Stimulated activated CD8-positive, alpha-beta memory T cell treated with anti-CD3 and anti-CD28 coated beads, Interleukin-4, amount 100 ng/mL, for 1 hour (primary cell): ENCODE results near the gene TAF1B.

Experiments used
- DNase-seq, 2 donors: peaks; one replicate each; pipeline ENCODE4 v3.0.0-alpha.2; 2020; ENCODE audit warnings: low read depth in 2 of 2, low spot score in 1 of 2

Gene TAF1B

DNA sequence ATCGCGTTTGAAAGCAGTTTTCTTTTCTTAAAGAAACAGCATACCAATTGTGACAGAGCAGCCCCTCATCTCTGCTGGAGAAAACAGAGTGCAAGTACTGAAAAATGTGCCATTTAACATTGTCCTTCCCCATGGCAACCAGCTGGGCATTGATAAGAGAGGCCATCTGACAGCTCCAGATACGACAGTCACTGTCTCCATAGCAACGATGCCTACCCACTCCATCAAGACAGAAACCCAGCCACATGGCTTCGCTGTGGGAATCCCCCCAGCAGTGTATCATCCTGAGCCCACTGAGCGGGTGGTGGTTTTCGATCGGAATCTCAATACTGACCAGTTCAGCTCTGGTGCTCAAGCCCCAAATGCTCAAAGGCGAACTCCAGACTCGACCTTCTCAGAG lies 117.7 kb downstream of the TAF1B start:
- DNase-seq, result no peak

DNA sequence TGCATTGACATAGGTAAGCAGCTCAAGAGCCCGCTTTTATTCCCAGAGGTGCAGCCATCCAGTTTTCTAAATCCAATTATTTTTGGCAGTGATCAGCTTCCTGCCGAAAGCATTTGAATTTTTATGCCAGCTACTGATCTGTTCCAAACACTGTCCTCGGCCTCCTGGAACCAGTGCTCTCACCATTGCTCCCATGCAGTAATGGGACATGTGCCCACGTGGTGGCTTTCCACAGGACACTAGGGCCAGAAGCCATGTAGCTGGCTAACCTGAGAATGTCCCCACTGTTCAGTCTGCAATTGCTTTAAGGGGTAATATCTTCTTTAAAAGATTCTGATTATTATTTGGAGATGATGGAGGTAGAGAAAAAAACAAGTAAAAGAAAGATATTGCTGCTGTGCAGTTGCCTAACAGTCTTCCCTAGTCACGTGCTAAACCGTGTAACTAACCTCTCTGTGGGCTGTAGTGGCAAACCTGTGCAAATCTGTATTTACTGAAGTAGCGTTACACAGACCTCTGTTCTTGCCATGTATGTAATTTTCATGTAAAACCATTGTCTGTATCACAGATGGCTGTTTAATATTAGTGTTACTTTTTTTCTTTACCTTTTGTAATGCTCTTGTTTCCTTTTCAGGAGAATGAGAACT lies 121.2 kb downstream of the TAF1B start:
- DNase-seq, result no peak

GRCh38 chr2:9965119-9965822 lies 122.0 kb downstream of the TAF1B start:
- no peak for DNase-seq

GRCh38 chr2:9966491-9967022 lies 123.3 kb downstream of the TAF1B start:
- DNase-seq, result no peak

GRCh38 chr2:9967053-9967775 lies 123.9 kb downstream of the TAF1B start:
- no peak for DNase-seq

GRCh38 chr2:9968553-9969497 lies 125.6 kb downstream of the TAF1B start:
- no peak for DNase-seq

DNA sequence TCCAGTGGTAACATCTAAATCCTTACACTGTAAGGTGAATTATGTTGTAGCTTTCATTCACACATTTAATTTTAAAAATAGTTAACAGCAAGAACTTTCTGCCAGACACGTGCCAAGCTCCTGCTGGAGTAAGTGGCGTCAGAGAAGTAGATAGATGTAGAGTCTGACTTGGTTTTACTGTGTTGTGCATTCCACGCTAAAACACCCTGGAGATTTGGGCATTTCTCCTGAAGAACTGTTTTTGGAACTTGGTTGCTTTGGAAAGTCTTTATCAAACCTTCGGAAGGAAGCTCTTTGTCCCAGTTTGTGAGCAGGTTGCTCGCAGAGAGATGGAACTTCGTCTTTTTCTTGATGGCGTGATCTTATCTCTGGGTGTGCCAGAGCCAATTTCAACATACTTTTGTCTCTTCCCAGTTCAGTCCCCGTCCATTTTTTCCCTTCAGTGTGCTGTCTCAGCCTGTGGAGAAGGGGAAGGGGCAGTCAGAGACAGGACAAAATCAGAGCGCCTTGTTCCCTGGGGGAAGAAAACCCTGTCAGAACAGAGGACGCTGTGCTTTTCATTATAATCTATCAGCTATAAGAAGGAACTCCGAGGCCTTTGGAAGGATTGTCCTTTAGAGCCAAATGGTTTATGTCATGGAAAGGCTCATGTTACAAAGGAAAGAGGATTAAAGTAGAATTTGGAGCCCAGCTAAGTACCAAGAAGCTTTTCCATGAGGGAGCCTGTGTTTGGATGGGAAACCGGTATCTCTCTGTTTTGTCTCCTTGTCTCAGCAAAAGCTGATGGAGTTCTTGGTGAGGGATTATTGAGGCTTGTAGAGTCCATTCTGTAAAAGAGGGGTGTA lies 127.1 kb downstream of the TAF1B start:
- DNase-seq, result no peak

DNA sequence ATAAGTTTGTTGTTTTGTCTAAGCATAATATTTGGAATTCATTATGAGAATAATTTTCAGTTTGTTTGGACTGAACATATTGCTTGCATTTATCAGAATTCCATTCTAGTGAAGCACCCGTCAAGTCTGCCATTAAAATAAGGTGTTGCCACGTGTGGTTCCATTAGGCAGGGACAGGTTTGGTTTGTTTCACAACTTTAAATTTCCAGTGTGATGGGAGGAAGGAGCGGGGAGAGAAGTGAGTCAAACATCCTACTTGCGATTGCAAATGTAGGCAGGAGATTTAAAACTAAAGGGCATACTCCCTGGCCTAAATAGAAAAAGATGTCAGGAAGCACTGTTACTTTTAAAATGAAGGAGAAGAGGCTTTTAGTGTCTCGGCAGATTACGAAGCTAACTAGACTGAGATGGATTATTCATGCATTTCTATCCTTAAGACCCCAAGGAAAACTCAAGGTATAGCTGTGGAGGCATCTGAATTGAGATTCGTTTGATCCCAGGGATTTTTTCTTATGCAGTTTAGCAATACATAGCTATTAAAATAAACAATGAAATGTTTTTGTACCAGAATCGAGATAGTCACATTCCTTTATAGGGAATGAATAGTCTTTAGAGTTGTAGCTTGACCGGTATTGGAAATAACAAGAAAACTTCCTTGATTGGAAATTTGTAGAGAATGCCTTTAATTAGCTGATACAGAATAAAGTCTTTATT lies 128.0 kb downstream of the TAF1B start:
- no peak for DNase-seq

- no peak for DNase-seq
These were observed 128.6 kb downstream of the TAF1B start for GRCh38 chr2:9971890-9972289.

DNA sequence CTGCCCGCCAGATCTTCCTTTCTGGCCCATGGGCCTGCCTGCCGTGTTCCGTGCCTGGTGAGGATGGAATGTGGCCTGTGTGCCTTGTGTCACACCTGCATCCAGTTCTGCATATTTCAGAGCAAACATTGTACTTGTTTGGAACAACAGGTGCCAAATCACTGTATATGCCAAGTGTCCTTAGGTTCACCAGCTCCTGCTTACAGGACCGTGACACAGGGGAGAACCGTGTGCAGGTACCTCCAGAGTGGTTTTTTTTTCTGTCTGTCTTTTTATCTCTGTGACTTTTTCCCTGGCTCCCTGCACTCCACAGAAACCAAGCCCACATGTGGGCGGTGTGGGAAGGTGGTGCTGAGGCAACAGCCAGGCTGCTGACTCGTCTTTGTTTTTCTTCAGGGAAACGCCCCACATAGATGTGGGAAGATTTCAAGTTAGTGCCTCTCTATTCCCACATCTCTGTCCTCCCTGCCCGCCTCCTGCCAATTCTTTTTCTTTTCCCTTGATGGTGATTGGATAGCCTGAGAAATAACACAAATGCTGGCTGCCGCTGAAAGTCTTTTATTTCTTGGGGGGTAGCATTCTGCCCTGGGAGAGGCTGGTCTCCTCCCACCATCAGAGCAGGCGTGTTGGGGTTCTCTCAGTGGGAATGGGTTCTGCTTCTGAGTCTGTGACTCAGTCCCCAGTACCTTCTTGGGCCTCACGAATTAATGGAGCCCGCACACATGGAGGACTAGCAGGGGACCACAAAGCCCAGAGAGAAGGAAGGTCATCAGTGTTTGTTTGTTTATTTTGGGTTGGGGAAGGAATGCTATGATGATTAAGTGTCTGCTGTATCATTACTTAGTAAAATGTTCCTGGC lies 129.6 kb downstream of the TAF1B start:
- DNase-seq, result no peak

- DNase-seq, result no peak
These were observed 130.4 kb downstream of the TAF1B start for GRCh38 chr2:9973690-9974089.

DNA sequence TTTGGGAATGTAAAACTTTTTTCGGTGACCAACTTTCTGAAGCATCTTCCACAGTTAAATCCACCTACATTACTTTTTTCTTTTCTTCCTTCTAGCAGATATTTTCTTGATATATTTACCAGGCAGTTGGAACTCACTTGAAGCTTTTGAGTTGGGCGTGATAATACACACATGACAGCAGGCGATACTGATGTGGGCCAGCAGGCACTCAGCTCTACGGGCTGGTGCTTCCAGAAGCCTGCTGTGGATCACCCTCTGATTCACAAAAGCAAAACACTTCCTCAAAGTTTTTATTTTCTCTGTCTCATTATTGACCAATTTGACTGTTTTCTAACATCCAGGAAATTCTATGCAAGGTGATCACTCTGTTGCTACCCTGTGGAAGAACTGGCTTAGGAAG lies 131.1 kb downstream of the TAF1B start:
- no peak for DNase-seq

DNA sequence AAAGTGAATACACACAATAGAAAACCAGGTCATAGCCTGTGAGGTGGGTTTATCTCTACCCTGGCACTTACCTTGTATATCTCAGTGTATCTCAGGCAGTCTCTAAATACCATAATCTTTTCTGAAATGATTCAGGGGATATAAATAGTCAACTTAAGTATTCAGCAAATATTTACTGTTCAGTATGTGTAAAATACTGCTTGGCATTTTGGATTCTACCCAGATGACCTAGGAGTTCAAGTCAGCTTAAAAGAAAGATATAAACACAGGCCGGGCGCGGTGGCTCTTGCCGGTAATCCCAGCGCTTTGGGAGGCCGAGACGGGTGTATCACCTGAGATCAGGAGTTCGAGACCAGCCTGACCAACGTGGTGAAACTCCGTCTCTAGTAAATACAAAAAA lies 132.1 kb downstream of the TAF1B start:
- no peak for DNase-seq

DNA sequence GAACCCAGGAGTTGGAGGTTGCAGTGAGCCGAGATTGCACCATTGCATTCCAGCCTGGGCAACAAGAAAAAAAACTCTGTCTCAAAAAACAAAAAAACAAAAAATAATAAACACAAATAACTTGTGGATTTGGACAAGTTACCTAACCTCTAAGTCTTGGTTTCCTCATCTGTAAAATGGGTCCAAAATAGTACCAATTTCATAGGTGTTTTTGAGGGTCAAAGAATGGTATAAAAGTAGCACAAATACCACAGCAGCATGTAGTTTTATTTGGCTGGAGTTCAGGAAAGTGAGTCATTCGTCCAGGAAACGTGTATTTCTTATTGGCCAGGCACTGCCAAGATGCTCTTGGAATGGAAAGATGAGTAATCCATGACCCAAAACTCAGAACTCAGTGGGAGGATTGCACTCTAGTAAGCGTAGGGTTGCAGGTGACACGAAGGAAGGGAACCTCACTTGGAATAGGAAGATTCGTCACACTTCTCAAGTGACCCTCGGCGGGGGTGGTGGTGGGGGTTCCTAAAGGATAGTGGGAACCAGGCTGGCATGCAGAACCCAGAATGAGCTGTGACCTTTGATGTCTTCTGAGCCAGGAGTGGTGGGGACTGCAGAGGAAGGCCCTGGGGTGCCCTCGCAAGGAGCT lies 132.7 kb downstream of the TAF1B start:
- no peak for DNase-seq

- DNase-seq, result no peak
These were observed 136.7 kb downstream of the TAF1B start for GRCh38 chr2:9979977-9980376.

DNA sequence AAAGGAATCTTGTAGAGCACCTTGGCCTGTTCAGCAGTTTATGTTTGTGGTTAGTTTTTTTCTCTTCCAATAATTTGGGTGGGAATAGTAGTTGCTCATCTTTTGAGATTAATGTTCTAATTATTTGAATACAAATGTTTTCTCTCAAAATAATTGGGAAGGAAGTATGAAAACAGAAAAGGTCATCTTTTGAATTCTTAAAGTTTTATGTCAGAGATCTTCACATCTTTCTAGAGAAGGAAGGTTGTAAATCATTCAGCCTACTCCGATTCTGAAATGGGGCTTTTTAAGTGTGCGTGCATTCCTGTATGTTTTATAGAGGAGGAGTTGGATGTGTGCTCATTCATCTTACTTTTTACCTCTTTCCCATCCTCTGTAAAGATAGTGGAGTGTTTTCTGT lies 137.2 kb downstream of the TAF1B start:
- DNase-seq, result no peak

GRCh38 chr2:9981655-9982054 lies 138.4 kb downstream of the TAF1B start:
- DNase-seq, result no peak

DNA sequence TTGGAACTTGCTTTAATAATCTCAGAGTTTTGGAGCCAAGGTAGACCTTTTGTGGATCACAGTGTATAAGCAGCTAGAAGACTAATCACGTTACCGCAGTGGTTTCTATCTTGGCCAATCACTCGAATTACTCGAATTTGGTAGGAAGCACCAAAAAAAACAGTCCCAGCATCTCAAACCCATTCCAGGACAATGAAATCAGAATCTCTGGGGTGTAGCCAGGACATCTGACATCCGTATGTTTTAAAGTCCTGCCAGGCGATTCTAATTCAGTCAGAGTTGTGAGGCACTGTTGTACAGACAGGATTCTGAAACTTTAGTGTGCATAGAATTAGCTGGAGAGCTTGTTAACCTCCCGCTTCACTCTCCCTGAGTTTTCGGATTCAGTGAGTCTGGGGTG lies 139.0 kb downstream of the TAF1B start:
- DNase-seq, result no peak
